HepG2 (cell line): Measurements from ENCODE around the gene PHF23. TPM values are rescaled to one million over a fixed set of nuclear protein-coding genes. Genes with fewer than 3 reads are reported as not detected.
A peak's percentile ranks its signal among the peaks of the same experiment; 100 is the strongest.

Source experiments
- CHD4 ChIP-seq: fragments of 200-600 bp; sonication (generic); IDR thresholded peaks from 2 replicates; pipeline ENCODE4 v1.7.0; 2017; ENCODE audit warnings: mild to moderate bottlenecking, low read length, borderline replicate concordance
- ERF ChIP-seq: IDR thresholded peaks from 2 replicates; pipeline ENCODE4 v1.6.1; 2018; ENCODE audit warnings: missing biosample characterization, missing genetic modification reagents
- FOXK1 ChIP-seq: sonication (generic); formaldehyde crosslinking; IDR thresholded peaks from 2 replicates; pipeline ENCODE4 v1.4.0; 2020; ENCODE audit warnings: low read depth, missing genetic modification reagents, borderline replicate concordance
- HIVEP1 ChIP-seq: sonication (generic); formaldehyde crosslinking; IDR thresholded peaks from 2 replicates; pipeline ENCODE4 v1.4.0; 2020; ENCODE audit warnings: mild to moderate bottlenecking, missing genetic modification reagents
- IRX3 ChIP-seq: sonication (generic); formaldehyde crosslinking; IDR thresholded peaks from 2 replicates; pipeline ENCODE4 v1.8.1; 2023; ENCODE audit warnings: mild to moderate bottlenecking, low read depth, missing genetic modification reagents, borderline replicate concordance
- ISX ChIP-seq: sonication (generic); formaldehyde crosslinking; conservative IDR thresholded peaks from 2 replicates; pipeline ENCODE4 v1.5.0; 2020; ENCODE audit warnings: missing genetic modification reagents
- NPAS2 ChIP-seq: sonication (generic); formaldehyde crosslinking; IDR thresholded peaks from 2 replicates; pipeline ENCODE4 v1.8.0; 2022; ENCODE audit warnings: mild to moderate bottlenecking, missing genetic modification reagents, borderline replicate concordance
- PHF20 ChIP-seq: sonication (generic); formaldehyde crosslinking; IDR thresholded peaks from 2 replicates; pipeline ENCODE4 v1.5.0; 2020; ENCODE audit warnings: mild to moderate bottlenecking, missing genetic modification reagents
- POGZ ChIP-seq: sonication (generic); formaldehyde crosslinking; IDR thresholded peaks from 2 replicates; pipeline ENCODE4 v1.4.0; 2020; ENCODE audit warnings: mild to moderate bottlenecking, missing genetic modification reagents
- RXRA ChIP-seq: sonication (generic); formaldehyde crosslinking; IDR thresholded peaks from 2 replicates; pipeline ENCODE4 v1.5.1; 2020; ENCODE audit warnings: missing genetic modification reagents
- SP140L ChIP-seq: sonication (generic); formaldehyde crosslinking; IDR thresholded peaks from 2 replicates; pipeline ENCODE4 v1.4.0; 2020; ENCODE audit warnings: missing genetic modification reagents, borderline replicate concordance
- ZC3H4 ChIP-seq: sonication (generic); formaldehyde crosslinking; IDR thresholded peaks from 2 replicates; pipeline ENCODE4 v1.4.0; 2020; ENCODE audit warnings: missing genetic modification reagents, borderline replicate concordance
- ZFP90 ChIP-seq: sonication (generic); formaldehyde crosslinking; IDR thresholded peaks from 2 replicates; pipeline ENCODE4 v1.8.0; 2022; ENCODE audit warnings: missing genetic modification reagents, mild to moderate bottlenecking, inconsistent platforms, borderline replicate concordance
- ZHX1 ChIP-seq: sonication (generic); formaldehyde crosslinking; IDR thresholded peaks from 2 replicates; pipeline ENCODE4 v1.8.1; 2022; ENCODE audit warnings: low read depth, mild to moderate bottlenecking, missing genetic modification reagents
- ZNF138 ChIP-seq: sonication (generic); formaldehyde crosslinking; IDR thresholded peaks from 2 replicates; pipeline ENCODE4 v1.5.0; 2020; ENCODE audit warnings: mild to moderate bottlenecking, low read depth, missing genetic modification reagents
- ZNF230 ChIP-seq: sonication (generic); formaldehyde crosslinking; IDR thresholded peaks from 2 replicates; pipeline ENCODE4 v1.4.0; 2020; ENCODE audit warnings: mild to moderate bottlenecking, missing genetic modification reagents
- ZNF260 ChIP-seq: sonication (generic); formaldehyde crosslinking; IDR thresholded peaks from 2 replicates; pipeline ENCODE4 v1.4.0; 2020; ENCODE audit warnings: missing genetic modification reagents, low read depth, mild to moderate bottlenecking, borderline replicate concordance
- ZNF563 ChIP-seq: sonication (generic); formaldehyde crosslinking; IDR thresholded peaks from 2 replicates; pipeline ENCODE4 v1.8.0; 2022; ENCODE audit warnings: mild to moderate bottlenecking, moderate library complexity, missing genetic modification reagents
- ZNF616 ChIP-seq: sonication (generic); formaldehyde crosslinking; IDR thresholded peaks from 2 replicates; pipeline ENCODE4 v1.5.0; 2020; ENCODE audit warnings: low read depth, mild to moderate bottlenecking, missing genetic modification reagents
- ZNF879 ChIP-seq: sonication (generic); formaldehyde crosslinking; IDR thresholded peaks from 2 replicates; pipeline ENCODE4 v1.8.1; 2023; ENCODE audit warnings: missing genetic modification reagents
- polyA plus RNA-seq, 8 experiments: library from polyadenylated mRNA; depleted of rRNA in 3 of 8; stranded (reverse) in 7 of 8; unstranded in 1 of 8; fragments of >200 nt; fragmentation: Illumina TruSeq in 4 of 8; extraction: Trizol in 4 of 8; gene quantifications; 2 replicates each; pipeline versions ENCODE4 v1.2.1 to v1.2.3, GENCODE V29; 2011 to 2016; ENCODE audit warnings: low read depth in 4 of 8, missing spikeins in 1 of 8, mixed read lengths in 1 of 8; ENCODE audit not compliant: insufficient read depth in 1 of 8
- total RNA-seq, 5 experiments: library from RNA; depleted of rRNA; stranded (reverse); fragments of >200 nt; fragmentation: Illumina TruSeq; extraction: Trizol; gene quantifications; 2 replicates each; pipeline ENCODE4 v1.2.3, GENCODE V29; 2016; ENCODE audit warnings: low read depth in 1 of 5
- TF ChIP-seq, protein P1 (sequence below): sonication (generic); formaldehyde crosslinking; IDR thresholded peaks from 2 replicates; pipeline ENCODE4 v1.5.0; 2020; ENCODE audit warnings: missing genetic modification reagents, mild to moderate bottlenecking, borderline replicate concordance
- TF ChIP-seq, protein P2 (sequence below): sonication (generic); formaldehyde crosslinking; conservative IDR thresholded peaks from 2 replicates; pipeline ENCODE4 v1.8.1; 2023; ENCODE audit warnings: missing genetic modification reagents
- TF ChIP-seq, protein P3 (sequence below): sonication (generic); formaldehyde crosslinking; conservative IDR thresholded peaks from 2 replicates; pipeline ENCODE4 v1.8.0; 2022; ENCODE audit warnings: missing genetic modification reagents

Gene PHF23
- total and polyA plus RNA-seq, 2 of the 13 experiments (the other 11 are each of a cell fraction or from before 2014, with no cell fraction given) = 27.6 to 33.2 TPM

- TF ChIP-seq PHF20 (CRISPR knock-in tag) = no peak
- TF ChIP-seq ZNF138 = no peak
- TF ChIP-seq, protein P1, sequence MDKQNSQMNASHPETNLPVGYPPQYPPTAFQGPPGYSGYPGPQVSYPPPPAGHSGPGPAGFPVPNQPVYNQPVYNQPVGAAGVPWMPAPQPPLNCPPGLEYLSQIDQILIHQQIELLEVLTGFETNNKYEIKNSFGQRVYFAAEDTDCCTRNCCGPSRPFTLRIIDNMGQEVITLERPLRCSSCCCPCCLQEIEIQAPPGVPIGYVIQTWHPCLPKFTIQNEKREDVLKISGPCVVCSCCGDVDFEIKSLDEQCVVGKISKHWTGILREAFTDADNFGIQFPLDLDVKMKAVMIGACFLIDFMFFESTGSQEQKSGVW = no peak
- no peak for TF ChIP-seq ZNF616 (CRISPR knock-in tag)
- TF ChIP-seq ERF = peak; percentile 39; the same call in 1 of the 2 replicates
- no peak for TF ChIP-seq ZFP90
- TF ChIP-seq ISX = no peak
- no peak for TF ChIP-seq ZNF230 (CRISPR knock-in tag)
- TF ChIP-seq HIVEP1 (CRISPR knock-in tag) = no peak; the same call in 1 of the 2 replicates
- peak; percentile 61; the same call in 1 of the 2 replicates for TF ChIP-seq FOXK1 (CRISPR knock-in tag)
- TF ChIP-seq, protein P2, sequence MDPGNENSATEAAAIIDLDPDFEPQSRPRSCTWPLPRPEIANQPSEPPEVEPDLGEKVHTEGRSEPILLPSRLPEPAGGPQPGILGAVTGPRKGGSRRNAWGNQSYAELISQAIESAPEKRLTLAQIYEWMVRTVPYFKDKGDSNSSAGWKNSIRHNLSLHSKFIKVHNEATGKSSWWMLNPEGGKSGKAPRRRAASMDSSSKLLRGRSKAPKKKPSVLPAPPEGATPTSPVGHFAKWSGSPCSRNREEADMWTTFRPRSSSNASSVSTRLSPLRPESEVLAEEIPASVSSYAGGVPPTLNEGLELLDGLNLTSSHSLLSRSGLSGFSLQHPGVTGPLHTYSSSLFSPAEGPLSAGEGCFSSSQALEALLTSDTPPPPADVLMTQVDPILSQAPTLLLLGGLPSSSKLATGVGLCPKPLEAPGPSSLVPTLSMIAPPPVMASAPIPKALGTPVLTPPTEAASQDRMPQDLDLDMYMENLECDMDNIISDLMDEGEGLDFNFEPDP (CRISPR knock-in tag) = no peak
- TF ChIP-seq ZNF260 (CRISPR knock-in tag) = no peak
- TF ChIP-seq RXRA (CRISPR knock-in tag) = no peak
- no peak for TF ChIP-seq ZNF563 (CRISPR knock-in tag)
- TF ChIP-seq ZHX1 (CRISPR knock-in tag) = no peak
- TF ChIP-seq IRX3 (CRISPR knock-in tag) = no peak
- no peak for TF ChIP-seq SP140L (CRISPR knock-in tag)
- 0 out of 2 replicates have a peak, but pooled peaks have one; percentile 3 for TF ChIP-seq ZC3H4
- TF ChIP-seq, protein P3, sequence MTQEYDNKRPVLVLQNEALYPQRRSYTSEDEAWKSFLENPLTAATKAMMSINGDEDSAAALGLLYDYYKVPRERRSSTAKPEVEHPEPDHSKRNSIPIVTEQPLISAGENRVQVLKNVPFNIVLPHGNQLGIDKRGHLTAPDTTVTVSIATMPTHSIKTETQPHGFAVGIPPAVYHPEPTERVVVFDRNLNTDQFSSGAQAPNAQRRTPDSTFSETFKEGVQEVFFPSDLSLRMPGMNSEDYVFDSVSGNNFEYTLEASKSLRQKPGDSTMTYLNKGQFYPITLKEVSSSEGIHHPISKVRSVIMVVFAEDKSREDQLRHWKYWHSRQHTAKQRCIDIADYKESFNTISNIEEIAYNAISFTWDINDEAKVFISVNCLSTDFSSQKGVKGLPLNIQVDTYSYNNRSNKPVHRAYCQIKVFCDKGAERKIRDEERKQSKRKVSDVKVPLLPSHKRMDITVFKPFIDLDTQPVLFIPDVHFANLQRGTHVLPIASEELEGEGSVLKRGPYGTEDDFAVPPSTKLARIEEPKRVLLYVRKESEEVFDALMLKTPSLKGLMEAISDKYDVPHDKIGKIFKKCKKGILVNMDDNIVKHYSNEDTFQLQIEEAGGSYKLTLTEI (CRISPR knock-in tag) = no peak
- TF ChIP-seq POGZ = no peak
- no peak for TF ChIP-seq CHD4
- no peak for TF ChIP-seq ZNF879 (CRISPR knock-in tag)
- TF ChIP-seq NPAS2 (CRISPR knock-in tag) = no peak
Observed at GRCh38 chr17:7251661-7252175, 12.5 kb upstream of the PHF23 start, which contains the start of gene CTDNEP1 (continued).
